Measurements from ENCODE around the gene ANKRD2.
"Not testable (repeated sequence)": the region's sequence is repeated elsewhere in the genome, so short reads cannot be mapped to it uniquely, and the experiment has no call there.

The ANKRD2 gene

GRCh38 chr10:97539523-97540200 lies 32.9 kb upstream of the ANKRD2 start:
- Mint-ChIP-seq H3K4me3 (no peak overlapping the region), H3K36me3 (no peaks in the 10 kb centered on the region)

GRCh38 chr10:97540669-97541500 lies 31.7 kb upstream of the ANKRD2 start:
- peaks cover 23% of the 10 kb centered on the region for H3K4me1 Mint-ChIP-seq (ENCODE audit: low read depth)
- H3K27ac Mint-ChIP-seq: no peak overlapping the region
- no peak overlapping the region for H3K4me3 Mint-ChIP-seq
- H3K9me3 Mint-ChIP-seq (ENCODE audit: low read depth): no peaks in the 10 kb centered on the region
- no peaks in the 10 kb centered on the region for H3K27me3 Mint-ChIP-seq
- no peaks in the 10 kb centered on the region for H3K36me3 Mint-ChIP-seq

More at GRCh38 chr10:97539523-97540200, 32.9 kb upstream of the ANKRD2 start:
- H3K27ac Mint-ChIP-seq: no peak overlapping the region
- no peaks in the 10 kb centered on the region for H3K27me3 Mint-ChIP-seq
- H3K4me1 Mint-ChIP-seq (ENCODE audit: low read depth): peaks cover 23% of the 10 kb centered on the region
- H3K9me3 Mint-ChIP-seq (ENCODE audit: low read depth): no peaks in the 10 kb centered on the region

- Mint-ChIP-seq H3K4me1 (ENCODE audit: low read depth) (peaks cover 23% of the 10 kb centered on the region), H3K4me3 (peak overlapping the region; percentile 63), H3K9me3 (ENCODE audit: low read depth) (no peaks in the 10 kb centered on the region), H3K36me3 (no peaks in the 10 kb centered on the region), H3K27ac (peak overlapping the region; percentile 86), H3K27me3 (no peaks in the 10 kb centered on the region)
Observed at GRCh38 chr10:97542169-97543024, 30.2 kb upstream of the ANKRD2 start.

GRCh38 chr10:97543025-97543546 lies 29.5 kb upstream of the ANKRD2 start:
- Mint-ChIP-seq H3K36me3 (no peaks in the 10 kb centered on the region), H3K4me3 (peak overlapping the region; percentile 63), H3K27me3 (no peaks in the 10 kb centered on the region), H3K27ac (peak overlapping the region; percentile 86), H3K4me1 (ENCODE audit: low read depth) (peaks cover 23% of the 10 kb centered on the region), H3K9me3 (ENCODE audit: low read depth) (no peaks in the 10 kb centered on the region)

- Mint-ChIP-seq H3K4me1 (ENCODE audit: low read depth) (peaks cover 20% of the 10 kb centered on the region), H3K27ac (no peak overlapping the region), H3K9me3 (ENCODE audit: low read depth) (no peaks in the 10 kb centered on the region), H3K27me3 (no peaks in the 10 kb centered on the region), H3K36me3 (no peaks in the 10 kb centered on the region), H3K4me3 (no peak overlapping the region)
Observed at GRCh38 chr10:97546456-97547270, 25.9 kb upstream of the ANKRD2 start.

GRCh38 chr10:97547271-97547600 lies 25.3 kb upstream of the ANKRD2 start:
- Mint-ChIP-seq H3K27me3 (no peaks in the 10 kb centered on the region), H3K9me3 (ENCODE audit: low read depth) (no peaks in the 10 kb centered on the region), H3K4me1 (ENCODE audit: low read depth) (peaks cover 15% of the 10 kb centered on the region), H3K4me3 (no peak overlapping the region), H3K27ac (no peak overlapping the region), H3K36me3 (no peaks in the 10 kb centered on the region)

- Mint-ChIP-seq H3K4me3 (no peak overlapping the region), H3K27me3 (no peaks in the 10 kb centered on the region), H3K9me3 (ENCODE audit: low read depth) (no peaks in the 10 kb centered on the region), H3K27ac (no peak overlapping the region), H3K36me3 (no peaks in the 10 kb centered on the region), H3K4me1 (ENCODE audit: low read depth) (peaks cover 8% of the 10 kb centered on the region)
Observed at GRCh38 chr10:97547962-97548361, 24.6 kb upstream of the ANKRD2 start.

GRCh38 chr10:97548828-97549455 lies 23.6 kb upstream of the ANKRD2 start:
- H3K4me1 Mint-ChIP-seq (ENCODE audit: low read depth): no peaks in the 10 kb centered on the region
- no peaks in the 10 kb centered on the region for H3K27me3 Mint-ChIP-seq
- no peak overlapping the region for H3K27ac Mint-ChIP-seq
- no peaks in the 10 kb centered on the region for H3K9me3 Mint-ChIP-seq (ENCODE audit: low read depth)
- H3K4me3 Mint-ChIP-seq: no peak overlapping the region
- no peaks in the 10 kb centered on the region for H3K36me3 Mint-ChIP-seq

- H3K4me3 Mint-ChIP-seq: no peak overlapping the region
- H3K4me1 Mint-ChIP-seq (ENCODE audit: low read depth): no peaks in the 10 kb centered on the region
- H3K27ac Mint-ChIP-seq: no peak overlapping the region
- no peaks in the 10 kb centered on the region for H3K27me3 Mint-ChIP-seq
- H3K9me3 Mint-ChIP-seq (ENCODE audit: low read depth): no peaks in the 10 kb centered on the region
- H3K36me3 Mint-ChIP-seq: no peaks in the 10 kb centered on the region
Observed at GRCh38 chr10:97549587-97550322, 22.8 kb upstream of the ANKRD2 start.

- Mint-ChIP-seq H3K9me3 (ENCODE audit: low read depth) (no peaks in the 10 kb centered on the region), H3K27me3 (no peaks in the 10 kb centered on the region), H3K4me1 (ENCODE audit: low read depth) (no peaks in the 10 kb centered on the region), H3K36me3 (no peaks in the 10 kb centered on the region), H3K4me3 (no peak overlapping the region), H3K27ac (no peak overlapping the region)
Observed at GRCh38 chr10:97550336-97551149, 22.0 kb upstream of the ANKRD2 start.

- H3K4me1 Mint-ChIP-seq (ENCODE audit: low read depth): no peaks in the 10 kb centered on the region
- H3K27me3 Mint-ChIP-seq: no peaks in the 10 kb centered on the region
- no peaks in the 10 kb centered on the region for H3K36me3 Mint-ChIP-seq
- H3K4me3 Mint-ChIP-seq: no peak overlapping the region
- H3K27ac Mint-ChIP-seq: no peak overlapping the region
- H3K9me3 Mint-ChIP-seq (ENCODE audit: low read depth): no peaks in the 10 kb centered on the region
Observed at GRCh38 chr10:97551271-97551670, 21.3 kb upstream of the ANKRD2 start.

- Mint-ChIP-seq H3K27me3 (no peaks in the 10 kb centered on the region), H3K27ac (no peak overlapping the region)
Observed at GRCh38 chr10:97553575-97554031, 19.0 kb upstream of the ANKRD2 start.

GRCh38 chr10:97554336-97554735 lies 18.2 kb upstream of the ANKRD2 start:
- H3K27ac Mint-ChIP-seq; H3K4me1 Mint-ChIP-seq (ENCODE audit: low read depth); H3K4me3 Mint-ChIP-seq; H3K9me3 Mint-ChIP-seq (ENCODE audit: low read depth); H3K27me3 Mint-ChIP-seq; H3K36me3 Mint-ChIP-seq: not testable (repeated sequence)

More at GRCh38 chr10:97553575-97554031, 19.0 kb upstream of the ANKRD2 start:
- Mint-ChIP-seq H3K36me3 (no peaks in the 10 kb centered on the region), H3K9me3 (ENCODE audit: low read depth) (no peaks in the 10 kb centered on the region), H3K4me3 (no peak overlapping the region), H3K4me1 (ENCODE audit: low read depth) (no peaks in the 10 kb centered on the region)

All from activated naive CD8-positive, alpha-beta T cell (primary cell).